Endodermal cell (in vitro differentiated cells): ENCODE data around the gene DNAAF6. TPM values are rescaled to one million over a fixed set of nuclear protein-coding genes. Genes with fewer than 3 reads are reported as not detected.
"Not testable (repeated sequence)": the region's sequence is repeated elsewhere in the genome, so short reads cannot be mapped to it uniquely, and the experiment has no call there.

ENCODE experiments used
- DNase-seq: peaks from one replicate; pipeline ENCODE4 v3.0.0-alpha.2; 2017
- H3K27ac ChIP-seq: 2 replicates; pipeline ENCODE4 v1.5.1; 2013; ENCODE audit warnings: mild to moderate bottlenecking, low read depth, low read length, moderate library complexity
- H3K27me3 ChIP-seq: 2 replicates; pipeline ENCODE4 v1.6.1; 2013; ENCODE audit warnings: mild to moderate bottlenecking, low read length, moderate library complexity; ENCODE audit not compliant: insufficient read depth, control insufficient read depth, poor library complexity, severe bottlenecking
- H3K36me3 ChIP-seq: 2 replicates; pipeline ENCODE4 v1.7.0; 2013; ENCODE audit warnings: mild to moderate bottlenecking, low read length, moderate library complexity; ENCODE audit not compliant: control insufficient read depth, insufficient read depth
- H3K4me1 ChIP-seq: one replicate; pipeline ENCODE4 v1.7.0; 2013; ENCODE audit warnings: low read length; ENCODE audit not compliant: control insufficient read depth, insufficient read depth
- H3K4me3 ChIP-seq: 2 replicates; pipeline ENCODE4 v1.5.1; 2013; ENCODE audit warnings: mild to moderate bottlenecking, low read length, moderate library complexity
- H3K9ac ChIP-seq: 2 replicates; pipeline ENCODE4 v1.6.1; 2013; ENCODE audit warnings: mild to moderate bottlenecking, low read length, moderate library complexity; ENCODE audit not compliant: poor library complexity, severe bottlenecking; ENCODE audit errors: extremely low read depth
- H3K9me3 ChIP-seq: 2 replicates; pipeline ENCODE4 v1.6.1; 2013; ENCODE audit warnings: mild to moderate bottlenecking, low read length, moderate library complexity; ENCODE audit not compliant: control insufficient read depth
- H3K27ac Mint-ChIP-seq: 2 replicates; pipeline ENCODE4 v1.8.0; 2020; ENCODE audit warnings: mixed read lengths
- H3K27me3 Mint-ChIP-seq: 2 replicates; pipeline ENCODE4 v1.8.0; 2021; ENCODE audit warnings: mild to moderate bottlenecking, mixed read lengths; ENCODE audit not compliant: insufficient read depth
- H3K36me3 Mint-ChIP-seq: 2 replicates; pipeline ENCODE4 v1.8.0; 2020; ENCODE audit warnings: low read depth, mixed read lengths
- H3K4me1 Mint-ChIP-seq: 2 replicates; pipeline ENCODE4 v1.8.0; 2020; ENCODE audit warnings: mixed read lengths
- H3K4me3 Mint-ChIP-seq: 2 replicates; pipeline ENCODE4 v1.8.0; 2020; ENCODE audit warnings: mild to moderate bottlenecking, moderate library complexity, mixed read lengths
- H3K9me3 Mint-ChIP-seq: 2 replicates; pipeline ENCODE4 v1.8.0; 2020; ENCODE audit warnings: mild to moderate bottlenecking, mixed read lengths
- CTCF ChIP-seq: fragments of 200-600 bp; sonication (generic); conservative IDR thresholded peaks from 2 replicates; pipeline ENCODE4 v1.5.0; 2021; ENCODE audit warnings: antibody characterized with exemption, mild to moderate bottlenecking
- WGBS, 2 experiments: methylation state at CpG; one replicate each; pipeline versions ENCODE4 v1.1.5 to v1.1.7; 2013; ENCODE audit warnings: missing lambda C conversion rate in 2 of 2, mixed read lengths in 1 of 2; ENCODE audit not compliant: insufficient coverage in 1 of 2, insufficient read length in 1 of 2; 5-methylcytosine and 5-hydroxymethylcytosine counted together
- total RNA-seq, 2 donors: library from RNA; stranded (reverse); fragmentation: NEBNext Ultra II Directional in 1 of 2; extraction: Animal tissue kit (Norgen Biotek cat#: 25700) in 1 of 2; gene quantifications; 2 replicates in 1 of 2; 3 replicates in 1 of 2; pipeline ENCODE4 v1.2.1, GENCODE V29; 2021

The DNAAF6 gene
- total RNA-seq, 2 donors from 2014 or later = not detected

- Mint-ChIP-seq H3K9me3 (peaks cover 47% of the 10 kb centered on the region), H3K4me1 (no peaks in the 10 kb centered on the region), H3K4me3 (no peak overlapping the region), H3K27ac (no peak overlapping the region), H3K27me3 (no peaks in the 10 kb centered on the region), H3K36me3 (no peaks in the 10 kb centered on the region)
- Histone ChIP-seq H3K4me1 (no peaks in the 10 kb centered on the region), H3K9ac (no peak overlapping the region), H3K9me3 (no peaks in the 10 kb centered on the region), H3K36me3 (no peaks in the 10 kb centered on the region), H3K27ac (no peak overlapping the region), H3K4me3 (no peak overlapping the region), H3K27me3 (no peaks in the 10 kb centered on the region)
- no peak for TF ChIP-seq CTCF
- DNase-seq = no peak
- 89% methylated on average over 1 of the region's 1 CpG; no CpG with 5 or more reads in 1 of the 2 experiments for WGBS, 2 experiments
Observed at GRCh38 chrX:107197319-107197718, 9.1 kb upstream of the DNAAF6 start.

- not testable (repeated sequence) for H3K36me3 ChIP-seq, DNase-seq, H3K4me1 ChIP-seq, H3K27ac Mint-ChIP-seq, H3K9me3 ChIP-seq, H3K36me3 Mint-ChIP-seq, H3K27ac ChIP-seq, H3K27me3 Mint-ChIP-seq, H3K4me3 Mint-ChIP-seq, H3K4me3 ChIP-seq, H3K27me3 ChIP-seq, H3K4me1 Mint-ChIP-seq, H3K9ac ChIP-seq
- peaks cover 43% of the 10 kb centered on the region for H3K9me3 Mint-ChIP-seq
- WGBS, 2 experiments = 93% methylated on average over 3 to 6 of the region's 6 CpGs
Observed at GRCh38 chrX:107198074-107198473, 8.3 kb upstream of the DNAAF6 start.

GRCh38 chrX:107199491-107199890 is 6.9 kb upstream of the DNAAF6 start:
- Histone ChIP-seq H3K27ac (no peak overlapping the region), H3K9ac (no peak overlapping the region), H3K27me3 (no peaks in the 10 kb centered on the region), H3K9me3 (no peaks in the 10 kb centered on the region), H3K4me3 (no peak overlapping the region), H3K4me1 (no peaks in the 10 kb centered on the region), H3K36me3 (no peaks in the 10 kb centered on the region)
- Mint-ChIP-seq H3K27ac (no peak overlapping the region), H3K27me3 (no peaks in the 10 kb centered on the region), H3K36me3 (no peaks in the 10 kb centered on the region), H3K4me1 (peaks cover 4% of the 10 kb centered on the region), H3K9me3 (peaks cover 38% of the 10 kb centered on the region), H3K4me3 (no peak overlapping the region)
- WGBS, 2 experiments = 90% methylated on average over 3 of the region's 3 CpGs; no CpG with 5 or more reads in 1 of the 2 experiments
- TF ChIP-seq CTCF = no peak
- no peak for DNase-seq

- no peak overlapping the region for H3K4me3 Mint-ChIP-seq
- no peaks in the 10 kb centered on the region for H3K9me3 ChIP-seq
- no peak for DNase-seq
Observed at GRCh38 chrX:107204068-107204605, 2.3 kb upstream of the DNAAF6 start.

More at GRCh38 chrX:107204068-107204605, 2.3 kb upstream of the DNAAF6 start:
- no peak for TF ChIP-seq CTCF
- no peak overlapping the region for H3K27ac Mint-ChIP-seq
- Histone ChIP-seq H3K36me3 (no peaks in the 10 kb centered on the region), H3K4me1 (no peaks in the 10 kb centered on the region), H3K27me3 (no peaks in the 10 kb centered on the region), H3K4me3 (no peak overlapping the region), H3K27ac (no peak overlapping the region), H3K9ac (no peak overlapping the region)
- H3K36me3 Mint-ChIP-seq = no peaks in the 10 kb centered on the region
- peaks cover 30% of the 10 kb centered on the region for H3K9me3 Mint-ChIP-seq
- peaks cover 4% of the 10 kb centered on the region for H3K4me1 Mint-ChIP-seq
- no peaks in the 10 kb centered on the region for H3K27me3 Mint-ChIP-seq
- 87 to 92% methylated on average over 2 to 6 of the region's 6 CpGs for WGBS, 2 experiments
